Mucosa of stomach (tissue), 1 donor: ENCODE measurements around the gene IL2RA.

Experiments
- H3K27me3 ChIP-seq: one replicate; pipeline ENCODE4 v1.7.0; 2013; ENCODE audit warnings: mild to moderate bottlenecking, low read length; ENCODE audit not compliant: control insufficient read depth, insufficient read depth
- H3K36me3 ChIP-seq: one replicate; pipeline ENCODE4 v1.7.0; 2013; ENCODE audit warnings: low read length; ENCODE audit not compliant: control insufficient read depth, insufficient read depth
- H3K4me1 ChIP-seq: one replicate; pipeline ENCODE4 v1.7.0; 2013; ENCODE audit warnings: mild to moderate bottlenecking, low read length; ENCODE audit not compliant: control insufficient read depth, insufficient read depth
- H3K4me3 ChIP-seq: one replicate; pipeline ENCODE4 v1.7.0; 2013; ENCODE audit warnings: low read length
- H3K9ac ChIP-seq: one replicate; pipeline ENCODE4 v1.7.0; 2013; ENCODE audit warnings: mild to moderate bottlenecking, low read length, moderate library complexity
- H3K9me3 ChIP-seq: one replicate; pipeline ENCODE4 v1.7.0; 2013; ENCODE audit warnings: mild to moderate bottlenecking, low read length, moderate library complexity; ENCODE audit not compliant: control insufficient read depth
- donor health status: Pancreatic carcinoma.

Gene IL2RA

DNA sequence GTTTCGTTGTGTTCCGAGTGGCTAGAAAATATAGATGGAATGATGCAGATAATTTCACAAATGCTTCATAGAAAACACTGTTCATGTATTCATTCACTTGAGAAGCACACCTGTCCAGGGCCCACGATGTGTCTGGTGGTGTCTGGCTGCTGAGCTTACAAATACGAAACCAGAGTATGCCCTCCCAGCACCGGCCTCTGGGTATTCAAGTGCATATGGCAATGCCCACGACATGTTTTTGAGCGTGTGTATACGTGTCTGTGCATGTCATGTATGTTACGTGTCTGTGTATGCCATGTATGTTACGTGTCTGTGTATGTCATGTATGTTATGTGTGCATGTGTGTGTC lies 37.9 kb downstream of the IL2RA start:
- Histone ChIP-seq H3K9me3 (no peaks in the 10 kb centered on the region), H3K9ac (no peak overlapping the region), H3K4me3 (no peak overlapping the region), H3K4me1 (no peaks in the 10 kb centered on the region), H3K36me3 (no peaks in the 10 kb centered on the region), H3K27me3 (no peaks in the 10 kb centered on the region)

DNA sequence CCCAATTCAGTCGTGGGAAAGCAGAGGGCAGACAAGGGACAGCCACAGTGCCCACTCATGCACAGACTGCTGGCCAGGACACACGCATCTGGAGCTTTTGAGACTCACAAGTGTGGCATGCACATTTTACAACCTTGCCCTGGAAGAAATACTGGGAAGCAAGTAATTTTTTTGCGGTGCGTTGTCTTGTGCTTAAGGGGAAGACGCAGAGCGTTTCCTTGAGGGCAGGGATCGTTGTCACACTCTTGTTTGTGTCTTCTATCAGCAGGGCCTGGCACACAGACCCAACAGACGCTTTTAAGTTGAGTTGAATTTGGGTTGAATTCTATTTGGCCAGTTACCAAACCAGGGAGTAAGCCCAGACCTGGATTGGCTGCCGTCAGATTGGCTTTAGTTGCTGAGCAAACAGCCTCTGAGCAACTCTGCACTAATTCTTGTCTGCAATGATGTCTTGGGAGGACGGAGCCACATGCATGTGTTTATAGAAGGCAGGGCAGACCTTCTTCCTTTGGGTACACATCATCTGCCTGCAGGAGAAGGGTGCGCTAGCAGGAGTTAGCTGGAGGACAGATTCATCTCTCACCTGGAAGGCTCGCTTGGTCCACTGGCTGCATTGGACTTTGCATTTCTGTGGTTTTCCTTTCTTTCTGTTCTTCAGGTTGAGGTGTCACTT lies 38.4 kb downstream of the IL2RA start:
- no peaks in the 10 kb centered on the region for H3K9me3 ChIP-seq
- H3K27me3 ChIP-seq = no peaks in the 10 kb centered on the region
- H3K4me3 ChIP-seq = no peak overlapping the region
- H3K36me3 ChIP-seq = no peaks in the 10 kb centered on the region
- H3K4me1 ChIP-seq = peaks cover under 1% of the 10 kb centered on the region
- no peak overlapping the region for H3K9ac ChIP-seq

GRCh38 chr10:6022660-6023059 lies 39.5 kb downstream of the IL2RA start:
- Histone ChIP-seq H3K9me3 (no peaks in the 10 kb centered on the region), H3K36me3 (no peaks in the 10 kb centered on the region), H3K27me3 (no peaks in the 10 kb centered on the region), H3K4me1 (peaks cover 12% of the 10 kb centered on the region), H3K9ac (no peak overlapping the region), H3K4me3 (no peak overlapping the region)

DNA sequence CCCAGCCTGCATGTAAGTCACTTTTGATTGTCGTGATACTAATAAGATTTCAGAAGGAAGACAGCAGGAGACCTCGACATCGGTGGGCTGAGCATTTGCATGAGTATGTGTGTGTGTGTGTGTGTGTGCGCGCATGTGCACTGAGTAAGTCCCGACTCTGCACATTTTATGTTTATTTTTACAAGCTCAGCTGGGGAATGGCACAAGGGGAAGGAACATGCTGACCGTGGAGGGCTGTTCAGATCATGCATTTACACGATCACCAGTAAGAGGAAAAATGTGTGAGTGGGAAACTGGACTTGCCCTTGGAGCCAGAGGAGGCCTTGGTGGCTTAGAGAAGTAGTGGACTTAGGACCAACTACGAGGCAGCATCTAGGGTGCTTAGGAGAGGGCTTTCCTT lies 41.3 kb downstream of the IL2RA start:
- Histone ChIP-seq H3K9me3 (no peaks in the 10 kb centered on the region), H3K9ac (no peak overlapping the region), H3K27me3 (no peaks in the 10 kb centered on the region), H3K4me1 (peaks cover 14% of the 10 kb centered on the region), H3K4me3 (no peak overlapping the region), H3K36me3 (no peaks in the 10 kb centered on the region)

DNA sequence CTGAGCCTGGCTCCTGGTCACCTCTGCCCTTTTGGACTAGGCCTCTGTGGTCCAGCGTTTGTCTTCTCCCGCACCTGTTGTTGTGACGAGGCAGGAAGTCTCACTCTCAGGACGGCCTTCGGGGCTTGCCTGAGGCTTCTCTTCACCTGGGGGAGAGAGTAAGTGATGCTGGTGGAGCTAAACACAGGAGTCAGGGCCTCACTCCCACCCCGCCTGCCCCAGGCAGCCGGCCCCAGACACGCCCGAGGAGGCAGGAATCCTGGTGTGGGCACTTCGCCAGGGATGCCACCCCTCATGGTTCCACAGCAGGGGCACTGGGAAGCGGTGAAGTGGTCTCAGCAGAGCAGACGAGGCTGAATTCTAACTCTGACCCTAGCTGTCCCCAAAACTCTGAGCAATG lies 42.4 kb downstream of the IL2RA start:
- H3K36me3 ChIP-seq = no peaks in the 10 kb centered on the region
- no peaks in the 10 kb centered on the region for H3K9me3 ChIP-seq
- no peaks in the 10 kb centered on the region for H3K27me3 ChIP-seq
- no peak overlapping the region for H3K4me3 ChIP-seq
- peaks cover 14% of the 10 kb centered on the region for H3K4me1 ChIP-seq
- no peak overlapping the region for H3K9ac ChIP-seq

GRCh38 chr10:6019010-6019782 lies 43.0 kb downstream of the IL2RA start:
- Histone ChIP-seq H3K27me3 (no peaks in the 10 kb centered on the region), H3K4me1 (peaks cover 14% of the 10 kb centered on the region)

GRCh38 chr10:6018422-6018821 lies 43.7 kb downstream of the IL2RA start:
- Histone ChIP-seq H3K9ac (no peak overlapping the region), H3K4me1 (peaks cover 14% of the 10 kb centered on the region), H3K36me3 (no peaks in the 10 kb centered on the region), H3K9me3 (no peaks in the 10 kb centered on the region), H3K4me3 (no peak overlapping the region), H3K27me3 (no peaks in the 10 kb centered on the region)

More at GRCh38 chr10:6019010-6019782, 43.0 kb downstream of the IL2RA start:
- no peaks in the 10 kb centered on the region for H3K36me3 ChIP-seq
- H3K9ac ChIP-seq = no peak overlapping the region
- no peaks in the 10 kb centered on the region for H3K9me3 ChIP-seq
- H3K4me3 ChIP-seq = no peak overlapping the region

GRCh38 chr10:6017781-6018354 lies 44.3 kb downstream of the IL2RA start:
- Histone ChIP-seq H3K9ac (no peak overlapping the region), H3K36me3 (no peaks in the 10 kb centered on the region), H3K4me3 (no peak overlapping the region), H3K9me3 (no peaks in the 10 kb centered on the region), H3K27me3 (no peaks in the 10 kb centered on the region), H3K4me1 (peaks cover 14% of the 10 kb centered on the region)

DNA sequence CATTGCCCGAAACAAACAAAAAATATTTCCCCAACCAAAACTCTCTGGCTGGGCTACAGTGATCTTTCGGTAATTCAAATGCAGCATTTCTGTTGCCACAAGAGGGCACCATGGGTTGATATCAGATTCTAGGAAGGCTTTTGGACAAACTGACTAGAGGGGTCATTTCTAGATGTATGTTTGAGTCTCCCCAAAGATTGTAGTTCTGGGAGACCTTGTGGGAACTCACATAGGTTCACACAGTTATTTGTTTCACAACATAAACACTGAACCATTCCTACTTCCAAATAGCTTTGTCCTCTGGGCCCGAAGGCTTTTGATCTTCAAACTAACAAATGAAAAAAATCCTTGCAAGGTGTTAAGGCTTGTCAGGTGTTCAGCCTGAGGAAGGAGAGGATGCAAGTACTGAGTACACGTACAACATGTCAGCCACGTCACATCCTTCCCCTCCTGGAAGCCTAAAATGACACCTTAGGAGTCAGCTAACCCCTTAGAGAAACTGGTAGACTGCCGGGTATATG lies 47.9 kb downstream of the IL2RA start:
- Histone ChIP-seq H3K4me3 (no peak overlapping the region), H3K27me3 (no peaks in the 10 kb centered on the region), H3K4me1 (peaks cover 14% of the 10 kb centered on the region), H3K36me3 (no peaks in the 10 kb centered on the region), H3K9me3 (no peaks in the 10 kb centered on the region), H3K9ac (no peak overlapping the region)

DNA sequence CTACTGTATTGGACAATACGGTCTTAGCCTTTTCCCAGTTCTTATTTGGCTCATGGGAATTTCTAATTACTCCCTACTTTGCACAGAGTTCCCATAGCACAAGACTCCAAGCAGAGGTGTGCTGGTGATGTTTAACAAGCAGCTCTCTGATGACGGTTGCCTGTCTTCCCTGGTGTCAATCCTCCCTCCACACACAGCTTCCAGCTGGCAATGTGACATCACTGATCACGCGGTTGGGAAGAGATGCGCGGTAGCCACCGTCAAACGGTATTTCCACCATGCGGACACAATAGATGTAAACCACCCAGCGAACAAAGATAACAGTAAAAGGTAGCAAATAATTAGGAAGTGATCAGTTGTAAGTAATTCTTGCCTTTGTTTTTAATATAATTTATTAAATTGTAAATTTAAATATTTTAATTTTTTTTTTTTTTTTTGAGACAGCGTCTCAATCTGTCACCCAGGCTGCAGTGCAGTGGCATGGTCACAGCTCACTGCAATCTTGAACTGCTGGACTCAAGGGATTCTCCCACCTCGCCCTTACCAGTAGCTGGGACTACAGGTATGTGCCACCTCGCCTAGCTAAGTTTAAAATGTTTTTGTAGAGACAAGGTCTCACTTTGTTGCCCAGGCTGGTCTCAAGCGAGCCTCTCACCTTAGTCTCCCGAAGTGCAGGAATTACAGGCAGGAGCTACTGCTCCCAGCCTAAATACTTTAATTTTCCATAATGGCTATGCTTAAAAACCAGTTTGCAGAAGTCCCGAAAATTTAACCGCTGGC lies 48.6 kb downstream of the IL2RA start:
- no peak overlapping the region for H3K4me3 ChIP-seq
- H3K36me3 ChIP-seq = no peaks in the 10 kb centered on the region
- H3K9ac ChIP-seq = no peak overlapping the region
- no peaks in the 10 kb centered on the region for H3K9me3 ChIP-seq
- H3K27me3 ChIP-seq = no peaks in the 10 kb centered on the region
- H3K4me1 ChIP-seq = peaks cover 12% of the 10 kb centered on the region

DNA sequence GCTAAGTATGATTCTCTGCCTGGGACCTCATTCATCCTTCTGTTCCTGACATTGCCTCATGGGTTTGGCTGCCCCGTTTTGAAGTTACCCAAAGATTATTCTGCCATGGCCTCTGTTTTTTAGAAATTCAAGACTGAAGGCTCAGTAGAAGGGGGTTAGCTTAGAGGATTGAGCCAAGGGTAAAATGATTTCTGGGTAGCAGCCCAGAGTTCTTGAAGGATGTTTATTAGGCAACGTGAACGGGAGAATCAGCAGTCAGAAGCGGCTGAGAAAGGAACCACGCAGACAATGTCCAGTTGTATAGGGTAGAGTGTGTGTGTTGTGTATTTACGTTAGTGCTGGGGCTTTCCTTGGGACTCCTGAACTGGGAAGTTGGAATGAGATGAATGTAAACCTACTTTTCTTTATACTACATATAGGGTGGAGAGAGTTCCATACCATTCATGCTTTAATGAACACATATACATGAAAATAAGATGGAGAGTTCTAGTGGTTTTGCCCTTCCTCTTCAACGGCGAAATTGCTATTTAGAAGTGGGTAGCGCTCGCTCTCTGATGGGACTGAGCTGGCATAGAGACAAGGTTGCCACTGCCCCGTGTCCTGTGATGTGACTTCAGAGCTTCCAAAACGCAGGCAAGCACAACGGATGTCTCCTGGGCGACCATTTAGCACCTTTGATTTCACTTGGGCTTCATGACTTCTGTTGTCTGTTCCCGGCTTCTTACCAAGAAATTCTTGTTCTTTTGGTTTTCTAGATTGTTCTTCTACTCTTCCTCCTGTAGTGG lies 49.9 kb downstream of the IL2RA start:
- Histone ChIP-seq H3K36me3 (no peaks in the 10 kb centered on the region), H3K27me3 (no peaks in the 10 kb centered on the region), H3K4me3 (no peak overlapping the region), H3K9me3 (no peaks in the 10 kb centered on the region), H3K4me1 (no peaks in the 10 kb centered on the region), H3K9ac (no peak overlapping the region)
